Common myeloid progenitor, CD34-positive (primary cell): ENCODE data around the gene MON2.

ENCODE experiments used
- CTCF ChIA-PET: fragments of 350-600 bp; sonication (Branson Sonifier 250); formaldehyde crosslinking; loops from one replicate; lab custom pipeline; 2021; ENCODE audit warnings: antibody characterized with exemption; lab: Charles Lee
- POLR2A ChIA-PET: fragments of 350-600 bp; sonication (Branson Sonifier 250); formaldehyde crosslinking; loops from one replicate; lab custom pipeline; 2021; ENCODE audit warnings: antibody characterized with exemption; lab: Charles Lee
- DNase-seq, 3 donors: peaks; one replicate each; pipeline versions ENCODE4 v3.0.0 to v3.0.0-alpha.2; 2013
- H3K27ac ChIP-seq, 2 experiments: 1 replicate in 1 of 2; 2 replicates in 1 of 2; pipeline ENCODE4 v1.7.0; 2013; ENCODE audit warnings: inconsistent platforms in 2 of 2, low read length in 2 of 2, mild to moderate bottlenecking in 2 of 2, low read depth in 1 of 2, moderate library complexity in 1 of 2; ENCODE audit not compliant: severe bottlenecking in 2 of 2, insufficient read depth in 1 of 2, poor library complexity in 1 of 2
- H3K27me3 ChIP-seq, 5 experiments: replicated peaks in 2 of 5; 1 replicate in 3 of 5; 2 replicates in 2 of 5; pipeline versions ENCODE4 v1.6.1 to v1.7.0; 2013; ENCODE audit warnings: low read length in 4 of 5, mild to moderate bottlenecking in 2 of 5, moderate library complexity in 2 of 5, inconsistent platforms in 1 of 5; ENCODE audit not compliant: insufficient read depth in 5 of 5, control insufficient read depth in 4 of 5
- H3K36me3 ChIP-seq, 4 experiments: 1 replicate in 2 of 4; 2 replicates in 2 of 4; pipeline versions ENCODE4 v1.6.1 to v1.7.0; 2013; ENCODE audit warnings: low read length in 3 of 4, control low read depth in 1 of 4, mild to moderate bottlenecking in 1 of 4; ENCODE audit not compliant: control insufficient read depth in 4 of 4, insufficient read depth in 4 of 4
- H3K4me1 ChIP-seq, 4 experiments: 1 replicate in 3 of 4; 2 replicates in 1 of 4; pipeline versions ENCODE4 v1.6.1 to v1.7.1; 2013; ENCODE audit warnings: low read length in 3 of 4, mild to moderate bottlenecking in 3 of 4, control low read depth in 1 of 4, inconsistent platforms in 1 of 4, moderate library complexity in 1 of 4; ENCODE audit not compliant: control insufficient read depth in 4 of 4, insufficient read depth in 4 of 4; ENCODE audit errors: control extremely low read depth in 1 of 4
- H3K4me3 ChIP-seq, 7 experiments: 1 replicate in 4 of 7; 2 replicates in 3 of 7; pipeline versions ENCODE4 v1.5.1 to v1.7.0; 2013; ENCODE audit warnings: mild to moderate bottlenecking in 7 of 7, low read length in 6 of 7, moderate library complexity in 6 of 7, inconsistent platforms in 2 of 7, low read depth in 2 of 7, control low read depth in 1 of 7; ENCODE audit not compliant: insufficient read depth in 4 of 7, control insufficient read depth in 1 of 7; ENCODE audit errors: extremely low read depth in 1 of 7
- H3K9me3 ChIP-seq, 5 experiments: 1 replicate in 4 of 5; 2 replicates in 1 of 5; pipeline versions ENCODE4 v1.6.1 to v1.7.1; 2013; ENCODE audit warnings: low read length in 4 of 5, mild to moderate bottlenecking in 2 of 5, inconsistent platforms in 1 of 5, low read depth in 1 of 5, moderate library complexity in 1 of 5; ENCODE audit not compliant: control insufficient read depth in 4 of 5, insufficient read depth in 2 of 5; ENCODE audit errors: control extremely low read depth in 1 of 5
- WGBS: methylation state at CpG from one replicate; pipeline ENCODE4 v1.1.5; 2013; ENCODE audit not compliant: insufficient coverage; 5-methylcytosine and 5-hydroxymethylcytosine counted together

MON2 gene

DNA sequence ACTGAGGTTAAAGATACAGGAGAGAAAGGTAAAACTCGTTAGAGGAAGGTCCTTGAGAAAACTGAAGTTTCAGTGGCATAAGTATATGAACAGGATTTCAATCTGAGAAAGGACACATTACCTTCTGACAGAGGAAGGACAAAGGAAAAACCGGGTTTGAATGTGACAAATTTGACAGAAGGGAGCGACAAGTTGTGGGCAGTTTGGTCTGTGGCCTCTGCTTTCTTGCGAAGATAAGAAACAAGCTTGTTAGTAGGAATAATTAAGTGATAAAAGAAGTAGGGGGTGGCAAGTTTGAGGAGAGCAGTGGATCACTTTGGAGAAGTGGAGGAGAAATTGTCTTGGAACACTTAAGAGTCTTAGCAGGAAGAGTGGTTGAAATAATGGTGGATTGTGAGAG, 5.1 kb downstream of the MON2 start:
- no peak overlapping the region for H3K4me3 ChIP-seq
- 23% methylated on average over 4 of the region's 4 CpGs for WGBS
- POLR2A ChIA-PET: no interaction called here
- no peaks in the 10 kb centered on the region for H3K27me3 ChIP-seq
- H3K27ac ChIP-seq: no peak overlapping the region
- H3K9me3 ChIP-seq: no peaks in the 10 kb centered on the region
- CTCF ChIA-PET: interaction anchor here (1.0 to 2.7 kb wide), 5 partner anchors 11 to 51 kb away, joined by 3 to 7 read pairs (median 4); no protein-coding TSS in a partner anchor
- peaks cover 12 to 27% (median 15%) of the 10 kb centered on the region in 4 experiments for H3K4me1 ChIP-seq
- peak in 2 of 3 donors; percentile 38 to 44 for DNase-seq
- H3K36me3 ChIP-seq: peaks cover 0 to 14% (median 7%) of the 10 kb centered on the region in 4 experiments

DNA sequence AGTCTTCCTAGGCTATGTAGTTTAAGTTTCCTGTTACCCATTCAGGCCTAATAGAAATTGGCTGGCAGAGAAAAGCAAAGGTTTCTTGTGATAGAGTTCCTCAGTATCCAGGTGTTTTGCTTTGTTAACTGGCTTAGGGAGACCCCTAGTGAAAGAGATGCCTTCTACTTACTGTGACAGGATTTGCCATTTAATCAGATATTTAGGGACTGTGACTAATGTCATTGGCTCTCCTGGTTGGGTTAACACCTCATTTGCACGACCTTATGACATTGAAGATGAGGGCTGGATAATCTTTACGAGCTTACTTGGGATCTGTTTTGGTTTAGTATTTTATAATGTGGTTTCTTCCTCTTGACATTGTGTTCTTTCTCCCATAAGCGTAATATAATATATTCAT, 5.8 kb downstream of the MON2 start:
- WGBS: no CpG with 5 or more reads among the region's 3 CpGs
- DNase-seq: peak in 2 of 3 donors; percentile 17 to 20
- H3K4me3 ChIP-seq: no peak overlapping the region
- no peaks in the 10 kb centered on the region for H3K9me3 ChIP-seq
- H3K27ac ChIP-seq: no peak overlapping the region
- ChIA-PET CTCF (interaction anchor here (1.0 to 2.7 kb wide), 5 partner anchors 10 to 52 kb away, joined by 3 to 7 read pairs (median 4); no protein-coding TSS in a partner anchor), POLR2A (no interaction called here)
- no peaks in the 10 kb centered on the region for H3K27me3 ChIP-seq
- H3K4me1 ChIP-seq: peaks cover 8 to 24% (median 14%) of the 10 kb centered on the region in 4 experiments
- peaks cover 0 to 19% (median 11%) of the 10 kb centered on the region in 4 experiments for H3K36me3 ChIP-seq

- CTCF ChIA-PET: interaction anchor here (1.4 kb wide), 1 partner anchor 9 kb away, joined by 7 read pairs; no protein-coding TSS in a partner anchor
- 93% methylated on average over 4 of the region's 4 CpGs for WGBS
- no peak for DNase-seq
Measured at GRCh38 chr12:62481843-62482540, 15.4 kb downstream of the MON2 start.

DNA sequence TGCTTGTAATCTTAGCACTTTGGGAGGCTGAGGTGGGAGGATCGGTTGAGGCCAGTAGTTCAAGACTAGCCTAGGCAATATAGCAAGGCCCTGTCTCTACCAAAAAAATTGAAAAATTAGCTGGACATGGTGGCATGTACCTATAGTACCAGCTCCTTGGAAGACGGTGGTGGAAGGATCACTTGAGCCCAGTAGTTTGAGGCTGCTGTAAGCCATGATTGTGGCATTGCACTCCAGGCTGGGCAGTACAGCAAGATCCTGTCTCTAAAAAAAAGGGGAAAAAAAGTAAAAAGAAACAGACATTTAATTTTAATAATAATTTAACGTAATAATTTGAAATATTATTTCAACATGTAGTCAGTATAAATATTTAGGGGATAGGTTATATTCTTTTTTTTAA, 16.1 kb downstream of the MON2 start:
- H3K9me3 ChIP-seq: no peaks in the 10 kb centered on the region
- peaks cover 7 to 14% (median 8%) of the 10 kb centered on the region in 4 experiments for H3K36me3 ChIP-seq
- H3K27ac ChIP-seq: no peak overlapping the region
- no peak overlapping the region for H3K4me3 ChIP-seq
- H3K4me1 ChIP-seq: no peaks in the 10 kb centered on the region
- CTCF ChIA-PET: interaction anchor here (1.4 kb wide), 1 partner anchor 10 kb away, joined by 7 read pairs; no protein-coding TSS in a partner anchor
- WGBS: 100% methylated on average over 2 of the region's 3 CpGs
- no peak for DNase-seq
- no peaks in the 10 kb centered on the region for H3K27me3 ChIP-seq
- POLR2A ChIA-PET: no interaction called here

More at GRCh38 chr12:62481843-62482540, 15.4 kb downstream of the MON2 start:
- no peaks in the 10 kb centered on the region for H3K27me3 ChIP-seq
- peaks cover 7 to 20% (median 11%) of the 10 kb centered on the region in 4 experiments for H3K36me3 ChIP-seq
- no peaks in the 10 kb centered on the region for H3K4me1 ChIP-seq
- no peak overlapping the region for H3K4me3 ChIP-seq
- no peaks in the 10 kb centered on the region for H3K9me3 ChIP-seq
- POLR2A ChIA-PET: no interaction called here
- no peak overlapping the region for H3K27ac ChIP-seq

- POLR2A ChIA-PET: no interaction called here
- H3K36me3 ChIP-seq: peaks cover 2 to 13% (median 7%) of the 10 kb centered on the region in 4 experiments
- no CpG with 5 or more reads among the region's 2 CpGs for WGBS
- no peak overlapping the region for H3K27ac ChIP-seq
- no peak for DNase-seq
- H3K4me1 ChIP-seq: no peaks in the 10 kb centered on the region
- H3K4me3 ChIP-seq: no peak overlapping the region
- no peaks in the 10 kb centered on the region for H3K9me3 ChIP-seq
- CTCF ChIA-PET: no interaction called here
- H3K27me3 ChIP-seq: no peaks in the 10 kb centered on the region
Measured at GRCh38 chr12:62484233-62484632, 17.6 kb downstream of the MON2 start.

DNA sequence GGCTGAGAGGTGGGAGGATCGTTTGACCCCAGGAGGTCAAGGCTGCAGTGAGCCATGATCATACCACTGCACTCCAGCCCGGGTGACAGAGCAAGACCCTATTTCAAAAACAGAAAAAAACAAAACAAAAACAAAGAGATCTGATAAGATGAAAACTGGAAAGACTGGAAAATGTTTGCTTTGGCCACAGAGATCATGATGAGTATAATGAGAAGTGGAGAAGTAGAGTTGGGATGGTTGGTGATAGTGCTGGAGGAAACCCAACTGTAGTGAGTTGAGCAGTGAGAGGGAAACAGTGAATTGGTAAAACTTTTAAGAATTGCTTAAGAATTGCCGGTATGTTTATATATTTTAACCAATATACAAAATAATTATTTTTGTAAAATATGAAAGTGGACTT, 39.2 kb downstream of the MON2 start:
- peaks cover 0 to 2% (median 0%) of the 10 kb centered on the region in 5 experiments for H3K9me3 ChIP-seq
- H3K27me3 ChIP-seq: no peaks in the 10 kb centered on the region
- H3K4me1 ChIP-seq: no peaks in the 10 kb centered on the region
- peaks cover 23 to 49% (median 30%) of the 10 kb centered on the region in 4 experiments for H3K36me3 ChIP-seq
- CTCF ChIA-PET: no interaction called here
- POLR2A ChIA-PET: no interaction called here
- H3K27ac ChIP-seq: no peak overlapping the region
- 80% methylated on average over 1 of the region's 3 CpGs for WGBS
- DNase-seq: no peak
- no peak overlapping the region for H3K4me3 ChIP-seq

DNA sequence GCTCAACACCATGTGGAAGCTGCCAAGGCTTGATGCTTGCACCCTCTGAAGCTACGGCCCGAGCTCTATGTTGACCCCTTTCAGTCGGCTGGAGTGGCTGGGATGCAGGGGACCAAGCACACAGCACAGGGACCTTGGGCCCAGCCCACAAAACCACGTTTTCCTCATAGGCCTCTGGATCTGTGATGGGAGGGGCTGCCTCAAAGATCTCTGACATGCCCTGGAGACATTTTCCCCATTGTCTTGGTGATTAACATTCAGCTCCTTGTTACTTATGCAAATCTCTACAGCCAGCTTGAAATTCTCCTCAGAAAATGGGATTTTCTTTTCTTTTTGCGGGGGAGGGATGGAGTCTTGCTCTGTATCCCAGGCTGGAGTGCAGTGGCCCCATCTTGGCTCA, 46.3 kb downstream of the MON2 start:
- POLR2A ChIA-PET: no interaction called here
- DNase-seq: no peak
- H3K27me3 ChIP-seq: no peaks in the 10 kb centered on the region
- 97% methylated on average over 4 of the region's 5 CpGs for WGBS
- peaks cover 0 to 16% (median 6%) of the 10 kb centered on the region in 4 experiments for H3K4me1 ChIP-seq
- no peak overlapping the region for H3K27ac ChIP-seq
- H3K9me3 ChIP-seq: peaks cover 0 to 17% (median 6%) of the 10 kb centered on the region in 5 experiments
- no peak overlapping the region for H3K4me3 ChIP-seq
- peaks cover 7 to 33% (median 13%) of the 10 kb centered on the region in 4 experiments for H3K36me3 ChIP-seq
- CTCF ChIA-PET: no interaction called here
